ENCODE measurements around the gene RIPOR3.

RIPOR3 gene

DNA sequence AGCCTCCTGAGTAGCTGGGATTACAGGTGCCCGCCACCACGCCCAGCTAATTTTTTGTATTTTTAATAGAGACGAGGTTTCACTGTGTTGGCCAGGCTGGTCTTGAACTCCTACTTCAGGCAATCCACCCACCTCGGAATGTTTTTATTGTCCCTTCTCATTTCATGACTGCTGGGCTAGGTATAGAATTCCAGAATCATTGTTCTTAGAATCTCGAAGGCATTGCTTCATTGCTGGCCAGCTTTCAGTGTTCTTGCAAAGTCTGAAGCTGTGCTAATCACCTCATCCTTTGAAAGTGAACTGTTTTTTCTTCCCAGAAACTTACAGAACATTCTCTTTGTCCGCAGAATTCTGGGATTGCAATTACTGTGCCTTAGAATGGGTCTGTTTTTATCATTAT, 132.2 kb downstream of the RIPOR3 start:
- Mint-ChIP-seq H3K4me1 (peaks cover 39% of the 10 kb centered on the region), H3K27ac (ENCODE audit: low read depth) (peak overlapping the region; percentile 68), H3K27me3 (no peaks in the 10 kb centered on the region), H3K4me3 (peak overlapping the region; percentile 50), H3K36me3 (ENCODE audit: insufficient read depth) (peaks cover 44% of the 10 kb centered on the region), H3K9me3 (no peaks in the 10 kb centered on the region)
- DNase-seq (ENCODE audit: low spot score in 2 of 2), result no peak
- ATAC-seq (replicated peaks; ENCODE audit: extremely low read depth, poor library complexity, severe bottlenecking), result no peak

DNA sequence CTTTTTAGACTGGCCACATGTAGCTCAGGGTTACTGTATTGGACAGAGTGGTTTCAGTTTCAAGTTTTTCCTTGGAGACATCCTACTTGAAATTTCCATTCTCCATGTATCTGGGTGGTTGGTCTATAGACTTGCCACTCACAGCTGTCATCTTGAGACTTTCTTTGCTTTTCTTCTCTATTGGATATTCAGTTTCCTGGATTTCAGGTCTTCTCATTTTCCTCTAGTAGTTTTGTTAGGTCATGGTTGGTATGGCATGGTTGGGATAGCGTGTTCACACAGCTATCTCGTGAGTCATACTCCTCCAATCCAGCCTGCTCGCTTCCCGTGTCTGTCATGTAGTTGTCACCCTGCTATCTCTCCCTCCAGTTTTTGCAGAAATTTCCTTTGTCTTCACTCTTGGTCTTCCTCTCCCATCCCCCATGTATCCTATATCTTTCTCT, 132.8 kb downstream of the RIPOR3 start:
- Mint-ChIP-seq H3K27ac (ENCODE audit: low read depth) (no peak overlapping the region), H3K4me1 (peaks cover 39% of the 10 kb centered on the region), H3K36me3 (ENCODE audit: insufficient read depth) (peaks cover 40% of the 10 kb centered on the region), H3K9me3 (no peaks in the 10 kb centered on the region), H3K4me3 (no peak overlapping the region), H3K27me3 (no peaks in the 10 kb centered on the region)
- ATAC-seq (replicated peaks; ENCODE audit: extremely low read depth, poor library complexity, severe bottlenecking) (no peak), DNase-seq (ENCODE audit: low spot score in 2 of 2) (no peak)

GRCh38 chr20:50557549-50558134, 133.7 kb downstream of the RIPOR3 start:
- Mint-ChIP-seq H3K4me1 (peaks cover 33% of the 10 kb centered on the region), H3K27me3 (no peaks in the 10 kb centered on the region), H3K4me3 (no peak overlapping the region), H3K27ac (ENCODE audit: low read depth) (no peak overlapping the region), H3K9me3 (no peaks in the 10 kb centered on the region), H3K36me3 (ENCODE audit: insufficient read depth) (peaks cover 31% of the 10 kb centered on the region)
- no peak for DNase-seq (ENCODE audit: low spot score in 2 of 2)
- ATAC-seq (replicated peaks; ENCODE audit: extremely low read depth, poor library complexity, severe bottlenecking), result no peak

GRCh38 chr20:50555662-50556061, 135.7 kb downstream of the RIPOR3 start:
- no peak overlapping the region for H3K4me3 Mint-ChIP-seq
- H3K4me1 Mint-ChIP-seq, result peaks cover 20% of the 10 kb centered on the region
- ATAC-seq (replicated peaks; ENCODE audit: extremely low read depth, poor library complexity, severe bottlenecking), result no peak
- H3K9me3 Mint-ChIP-seq, result no peaks in the 10 kb centered on the region
- DNase-seq (ENCODE audit: low spot score in 2 of 2), result no peak
- peaks cover 18% of the 10 kb centered on the region for H3K36me3 Mint-ChIP-seq (ENCODE audit: insufficient read depth)
- H3K27ac Mint-ChIP-seq (ENCODE audit: low read depth), result peak overlapping the region; percentile 42
- H3K27me3 Mint-ChIP-seq, result no peaks in the 10 kb centered on the region

- H3K36me3 Mint-ChIP-seq (ENCODE audit: insufficient read depth), result peaks cover 18% of the 10 kb centered on the region
- H3K27ac Mint-ChIP-seq (ENCODE audit: low read depth), result no peak overlapping the region
- DNase-seq (ENCODE audit: low spot score in 2 of 2) (no peak), ATAC-seq (replicated peaks; ENCODE audit: extremely low read depth, poor library complexity, severe bottlenecking) (no peak)
- H3K4me1 Mint-ChIP-seq, result peaks cover 21% of the 10 kb centered on the region
- no peaks in the 10 kb centered on the region for H3K9me3 Mint-ChIP-seq
- no peaks in the 10 kb centered on the region for H3K27me3 Mint-ChIP-seq
- H3K4me3 Mint-ChIP-seq, result no peak overlapping the region
Measured at GRCh38 chr20:50554694-50555579, 136.4 kb downstream of the RIPOR3 start.

DNA sequence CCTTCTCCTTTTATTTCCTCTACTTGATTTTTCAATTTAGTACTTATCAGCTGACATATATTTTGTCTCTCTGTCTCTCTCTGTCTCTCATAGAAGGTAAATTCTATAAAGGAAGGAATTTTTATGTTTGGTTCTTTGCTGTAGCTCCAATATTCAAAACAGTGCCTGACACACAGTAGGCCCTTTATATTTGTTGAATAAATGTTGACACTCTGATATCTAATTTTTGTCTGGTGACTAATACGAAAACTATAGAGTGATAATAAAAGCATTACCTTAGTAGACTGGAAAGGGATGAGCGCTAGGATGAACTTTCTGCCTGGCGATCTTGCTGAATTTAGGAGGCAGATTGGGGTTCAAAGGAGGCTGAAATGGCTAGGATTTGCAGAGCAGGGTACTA, 138.4 kb downstream of the RIPOR3 start:
- H3K4me1 Mint-ChIP-seq, result peaks cover 19% of the 10 kb centered on the region
- H3K27me3 Mint-ChIP-seq, result no peaks in the 10 kb centered on the region
- no peaks in the 10 kb centered on the region for H3K9me3 Mint-ChIP-seq
- DNase-seq (ENCODE audit: low spot score in 2 of 2), result no peak
- no peak overlapping the region for H3K27ac Mint-ChIP-seq (ENCODE audit: low read depth)
- no peak overlapping the region for H3K4me3 Mint-ChIP-seq
- peaks cover 11% of the 10 kb centered on the region for H3K36me3 Mint-ChIP-seq (ENCODE audit: insufficient read depth)
- ATAC-seq (replicated peaks; ENCODE audit: extremely low read depth, poor library complexity, severe bottlenecking), result no peak

GRCh38 chr20:50551288-50551687, 140.1 kb downstream of the RIPOR3 start:
- Mint-ChIP-seq H3K27me3 (no peaks in the 10 kb centered on the region), H3K4me3 (no peak overlapping the region), H3K27ac (ENCODE audit: low read depth) (peak overlapping the region; percentile 19), H3K4me1 (peaks cover 29% of the 10 kb centered on the region), H3K36me3 (ENCODE audit: insufficient read depth) (peaks cover 6% of the 10 kb centered on the region), H3K9me3 (no peaks in the 10 kb centered on the region)
- DNase-seq (ENCODE audit: low spot score in 2 of 2) (no peak), ATAC-seq (replicated peaks; ENCODE audit: extremely low read depth, poor library complexity, severe bottlenecking) (peak; percentile 40)

- H3K9me3 Mint-ChIP-seq, result no peaks in the 10 kb centered on the region
- H3K27me3 Mint-ChIP-seq, result no peaks in the 10 kb centered on the region
- no peak overlapping the region for H3K4me3 Mint-ChIP-seq
- H3K4me1 Mint-ChIP-seq, result peaks cover 36% of the 10 kb centered on the region
- H3K36me3 Mint-ChIP-seq (ENCODE audit: insufficient read depth), result peaks cover 5% of the 10 kb centered on the region
- ATAC-seq (replicated peaks; ENCODE audit: extremely low read depth, poor library complexity, severe bottlenecking) (no peak), DNase-seq (ENCODE audit: low spot score in 2 of 2) (no peak)
- peak overlapping the region; percentile 19 for H3K27ac Mint-ChIP-seq (ENCODE audit: low read depth)
Measured at GRCh38 chr20:50550531-50550930, 140.8 kb downstream of the RIPOR3 start.

DNA sequence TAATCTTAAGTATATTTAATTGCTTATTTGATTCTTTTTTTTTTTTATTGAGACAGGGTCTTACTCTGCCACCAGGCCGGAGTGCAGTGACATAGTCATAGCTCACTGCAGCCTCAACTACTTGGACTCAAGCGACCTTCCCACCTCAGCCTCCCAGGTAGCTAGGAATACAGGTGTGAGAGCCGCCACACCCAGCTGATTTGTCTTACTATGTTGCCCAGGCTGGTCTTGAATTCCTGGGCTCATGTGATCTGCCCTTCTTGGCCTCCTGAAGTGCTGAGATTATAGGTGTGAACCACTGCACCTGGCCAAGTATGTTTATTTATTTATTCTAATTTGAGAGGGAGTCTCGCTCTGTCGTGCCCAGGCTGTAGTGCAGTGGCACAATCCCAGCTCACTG, 142.9 kb downstream of the RIPOR3 start:
- DNase-seq (ENCODE audit: low spot score in 2 of 2) (no peak), ATAC-seq (replicated peaks; ENCODE audit: extremely low read depth, poor library complexity, severe bottlenecking) (no peak)
- H3K4me3 Mint-ChIP-seq, result no peak overlapping the region
- no peaks in the 10 kb centered on the region for H3K27me3 Mint-ChIP-seq
- peaks cover 49% of the 10 kb centered on the region for H3K4me1 Mint-ChIP-seq
- H3K27ac Mint-ChIP-seq (ENCODE audit: low read depth), result peak overlapping the region; percentile 42
- no peaks in the 10 kb centered on the region for H3K9me3 Mint-ChIP-seq
- peaks cover 6% of the 10 kb centered on the region for H3K36me3 Mint-ChIP-seq (ENCODE audit: insufficient read depth)

GRCh38 chr20:50547964-50548363, 143.4 kb downstream of the RIPOR3 start:
- Mint-ChIP-seq H3K4me1 (peaks cover 53% of the 10 kb centered on the region), H3K27me3 (no peaks in the 10 kb centered on the region), H3K27ac (ENCODE audit: low read depth) (peak overlapping the region; percentile 42), H3K9me3 (no peaks in the 10 kb centered on the region), H3K36me3 (ENCODE audit: insufficient read depth) (peaks cover 6% of the 10 kb centered on the region), H3K4me3 (no peak overlapping the region)
- no peak for ATAC-seq (replicated peaks; ENCODE audit: extremely low read depth, poor library complexity, severe bottlenecking)
- no peak for DNase-seq (ENCODE audit: low spot score in 2 of 2)

- Mint-ChIP-seq H3K27me3 (no peaks in the 10 kb centered on the region), H3K36me3 (ENCODE audit: insufficient read depth) (peaks cover 6% of the 10 kb centered on the region), H3K4me3 (peak overlapping the region; percentile 72), H3K4me1 (peaks cover 62% of the 10 kb centered on the region), H3K9me3 (no peaks in the 10 kb centered on the region), H3K27ac (ENCODE audit: low read depth) (peak overlapping the region; percentile 81)
- DNase-seq (ENCODE audit: low spot score in 2 of 2), result no peak
- peak; percentile 60 for ATAC-seq (replicated peaks; ENCODE audit: extremely low read depth, poor library complexity, severe bottlenecking)
Measured at GRCh38 chr20:50546729-50547314, 144.5 kb downstream of the RIPOR3 start.

DNA sequence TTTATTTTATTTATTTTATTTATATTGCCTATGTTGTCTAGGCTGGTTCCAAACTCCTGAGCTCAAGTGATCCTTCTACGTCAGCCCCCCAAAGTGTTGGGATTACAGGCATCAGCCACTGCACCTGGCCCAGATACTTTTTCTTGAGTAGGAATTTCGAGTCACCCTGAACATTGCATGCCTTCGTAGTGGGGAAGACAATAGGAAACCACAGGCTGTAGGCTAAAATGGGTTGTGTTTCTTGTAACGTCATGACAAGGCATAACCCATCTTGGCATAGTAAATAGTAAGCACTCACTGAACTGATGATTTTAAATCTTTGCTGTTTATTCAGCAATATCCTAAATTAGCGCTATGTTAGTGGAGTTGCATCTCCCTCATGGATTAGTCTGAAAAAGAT, 146.2 kb downstream of the RIPOR3 start:
- Mint-ChIP-seq H3K36me3 (ENCODE audit: insufficient read depth) (peaks cover 7% of the 10 kb centered on the region), H3K27me3 (no peaks in the 10 kb centered on the region), H3K27ac (ENCODE audit: low read depth) (peak overlapping the region; percentile 81), H3K9me3 (no peaks in the 10 kb centered on the region), H3K4me1 (peaks cover 77% of the 10 kb centered on the region), H3K4me3 (peak overlapping the region; percentile 72)
- no peak for ATAC-seq (replicated peaks; ENCODE audit: extremely low read depth, poor library complexity, severe bottlenecking)
- DNase-seq (ENCODE audit: low spot score in 2 of 2), result no peak

DNA sequence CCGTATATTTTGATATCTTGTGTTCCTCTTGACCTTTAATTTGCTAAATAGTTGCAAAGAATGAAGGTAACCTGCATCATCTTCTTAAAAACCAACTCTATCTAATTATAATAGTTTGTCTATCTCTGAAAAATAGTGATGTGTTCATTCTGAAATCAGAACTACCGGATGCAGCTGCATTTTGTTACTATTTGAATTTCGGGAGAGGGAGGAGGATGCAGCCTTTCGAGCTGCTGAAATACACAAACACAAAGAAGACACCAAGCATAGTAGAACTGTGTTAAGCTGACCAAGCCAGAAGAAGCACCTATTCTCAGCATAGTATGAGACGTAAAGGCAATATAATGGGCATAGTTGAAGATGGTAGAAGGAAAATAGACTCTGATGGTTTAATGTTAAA, 148.0 kb downstream of the RIPOR3 start:
- H3K27ac Mint-ChIP-seq (ENCODE audit: low read depth), result peak overlapping the region; percentile 80
- ATAC-seq (replicated peaks; ENCODE audit: extremely low read depth, poor library complexity, severe bottlenecking) (no peak), DNase-seq (ENCODE audit: low spot score in 2 of 2) (no peak)
- H3K9me3 Mint-ChIP-seq, result no peaks in the 10 kb centered on the region
- no peak overlapping the region for H3K4me3 Mint-ChIP-seq
- peaks cover 5% of the 10 kb centered on the region for H3K36me3 Mint-ChIP-seq (ENCODE audit: insufficient read depth)
- peaks cover 70% of the 10 kb centered on the region for H3K4me1 Mint-ChIP-seq
- H3K27me3 Mint-ChIP-seq, result no peaks in the 10 kb centered on the region

Data from central memory CD8-positive, alpha-beta T cell (primary cell).